ENCODE data around the gene MATN4. TPM values are rescaled to one million over a fixed set of nuclear protein-coding genes. Genes with fewer than 3 reads are reported as not detected.
A peak's percentile ranks its signal among the peaks of the same experiment; 100 is the strongest.

MATN4 gene
- total and polyA plus RNA-seq, 2 of the 13 experiments (the other 11 are each of a cell fraction or from before 2014, with no cell fraction given) = not detected

DNA sequence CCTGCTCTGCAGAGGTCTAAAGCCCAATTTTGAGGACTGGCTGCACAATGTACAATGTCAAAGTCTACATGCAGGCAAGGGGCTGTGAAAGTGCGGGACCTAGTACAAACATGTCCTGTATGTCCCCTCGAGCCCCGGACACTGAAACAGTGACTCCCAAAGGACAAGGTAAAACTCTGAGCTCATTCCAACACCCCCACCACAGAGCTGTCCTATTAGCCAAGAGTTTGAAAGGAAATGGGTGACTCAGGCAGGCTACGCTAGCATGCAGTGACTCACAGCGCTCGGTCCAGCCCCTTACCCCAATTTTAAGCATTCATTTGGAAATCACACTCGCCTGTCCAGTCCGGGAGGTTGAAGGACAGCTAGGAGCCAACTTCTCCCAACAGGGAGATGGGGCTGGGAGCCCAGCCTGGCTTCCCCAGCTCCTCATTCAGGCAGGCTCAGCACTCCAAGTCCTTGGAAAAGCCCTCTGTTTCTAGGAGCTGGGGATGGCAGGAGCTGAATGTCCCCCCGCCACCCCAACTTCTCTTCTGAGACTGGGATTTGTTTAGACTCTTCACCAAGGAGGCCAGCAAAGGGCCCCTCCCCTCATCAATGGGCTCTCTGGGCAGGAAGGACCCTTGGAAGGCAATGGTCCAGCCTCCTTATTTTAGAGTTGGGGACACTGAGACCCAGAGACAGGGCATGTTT is 36.2 kb upstream of the MATN4 start (continued):
- TF ChIP-seq U2AF2 (IDR thresholded peaks at IDR 0.05; ENCODE audit: low read depth, low read length) (0 out of 2 replicates have a peak, but pooled peaks have one; percentile 0), SMYD3 (CRISPR knock-in tag; IDR thresholded peaks at IDR 0.05) (peak; percentile 17; the same call in 1 of the 2 replicates), HDAC6 (IDR thresholded peaks at IDR 0.05; ENCODE audit: low read depth, low read length) (no peak), ZNF136 (CRISPR knock-in tag; IDR thresholded peaks at IDR 0.05; ENCODE audit: low read depth) (no peak), MAZ (IDR thresholded peaks at IDR 0.05; ENCODE audit: borderline replicate concordance, low read depth, low read length) (0 out of 2 replicates have a peak, but pooled peaks have one; percentile 45), MAZ (CRISPR knock-in tag; IDR thresholded peaks at IDR 0.05; ENCODE audit: low read depth) (peak; percentile 22; the same call in 1 of the 2 replicates), CBX5 (CRISPR knock-in tag; IDR thresholded peaks at IDR 0.05; ENCODE audit: borderline replicate concordance) (0 out of 2 replicates have a peak, but pooled peaks have one; percentile 4), RXRB (CRISPR knock-in tag; IDR thresholded peaks at IDR 0.05; ENCODE audit: borderline replicate concordance) (0 out of 2 replicates have a peak, but pooled peaks have one; percentile 4), BORCS8-MEF2B (CRISPR knock-in tag; IDR thresholded peaks at IDR 0.05) (0 out of 2 replicates have a peak, but pooled peaks have one; percentile 46), KLF12 (CRISPR knock-in tag; IDR thresholded peaks at IDR 0.05; ENCODE audit: borderline replicate concordance) (0 out of 2 replicates have a peak, but pooled peaks have one; percentile 29), TEAD3 (CRISPR knock-in tag; optimal IDR thresholded peaks at IDR 0.05; ENCODE audit: borderline replicate concordance) (peak; percentile 89), ZBTB3 (CRISPR knock-in tag; IDR thresholded peaks at IDR 0.05; ENCODE audit: borderline replicate concordance, low read depth) (no peak), POGZ (CRISPR knock-in tag; IDR thresholded peaks at IDR 0.05) (peak; percentile 19; the same call in 1 of the 2 replicates), PHF8 (CRISPR knock-in tag; IDR thresholded peaks at IDR 0.05) (no peak)
- TF ChIP-seq, protein P1, sequence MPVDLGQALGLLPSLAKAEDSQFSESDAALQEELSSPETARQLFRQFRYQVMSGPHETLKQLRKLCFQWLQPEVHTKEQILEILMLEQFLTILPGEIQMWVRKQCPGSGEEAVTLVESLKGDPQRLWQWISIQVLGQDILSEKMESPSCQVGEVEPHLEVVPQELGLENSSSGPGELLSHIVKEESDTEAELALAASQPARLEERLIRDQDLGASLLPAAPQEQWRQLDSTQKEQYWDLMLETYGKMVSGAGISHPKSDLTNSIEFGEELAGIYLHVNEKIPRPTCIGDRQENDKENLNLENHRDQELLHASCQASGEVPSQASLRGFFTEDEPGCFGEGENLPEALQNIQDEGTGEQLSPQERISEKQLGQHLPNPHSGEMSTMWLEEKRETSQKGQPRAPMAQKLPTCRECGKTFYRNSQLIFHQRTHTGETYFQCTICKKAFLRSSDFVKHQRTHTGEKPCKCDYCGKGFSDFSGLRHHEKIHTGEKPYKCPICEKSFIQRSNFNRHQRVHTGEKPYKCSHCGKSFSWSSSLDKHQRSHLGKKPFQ (CRISPR knock-in tag; IDR thresholded peaks at IDR 0.05; ENCODE audit: insufficient replicate concordance) = peak; percentile 89
- TF ChIP-seq, protein P2, sequence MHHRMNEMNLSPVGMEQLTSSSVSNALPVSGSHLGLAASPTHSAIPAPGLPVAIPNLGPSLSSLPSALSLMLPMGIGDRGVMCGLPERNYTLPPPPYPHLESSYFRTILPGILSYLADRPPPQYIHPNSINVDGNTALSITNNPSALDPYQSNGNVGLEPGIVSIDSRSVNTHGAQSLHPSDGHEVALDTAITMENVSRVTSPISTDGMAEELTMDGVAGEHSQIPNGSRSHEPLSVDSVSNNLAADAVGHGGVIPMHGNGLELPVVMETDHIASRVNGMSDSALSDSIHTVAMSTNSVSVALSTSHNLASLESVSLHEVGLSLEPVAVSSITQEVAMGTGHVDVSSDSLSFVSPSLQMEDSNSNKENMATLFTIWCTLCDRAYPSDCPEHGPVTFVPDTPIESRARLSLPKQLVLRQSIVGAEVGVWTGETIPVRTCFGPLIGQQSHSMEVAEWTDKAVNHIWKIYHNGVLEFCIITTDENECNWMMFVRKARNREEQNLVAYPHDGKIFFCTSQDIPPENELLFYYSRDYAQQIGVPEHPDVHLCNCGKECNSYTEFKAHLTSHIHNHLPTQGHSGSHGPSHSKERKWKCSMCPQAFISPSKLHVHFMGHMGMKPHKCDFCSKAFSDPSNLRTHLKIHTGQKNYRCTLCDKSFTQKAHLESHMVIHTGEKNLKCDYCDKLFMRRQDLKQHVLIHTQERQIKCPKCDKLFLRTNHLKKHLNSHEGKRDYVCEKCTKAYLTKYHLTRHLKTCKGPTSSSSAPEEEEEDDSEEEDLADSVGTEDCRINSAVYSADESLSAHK (CRISPR knock-in tag; IDR thresholded peaks at IDR 0.05; ENCODE audit: borderline replicate concordance) = 0 out of 2 replicates have a peak, but pooled peaks have one; percentile 15
- TF ChIP-seq, protein P3, sequence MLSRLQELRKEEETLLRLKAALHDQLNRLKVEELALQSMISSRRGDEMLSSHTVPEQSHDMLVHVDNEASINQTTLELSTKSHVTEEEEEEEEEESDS (CRISPR knock-in tag; IDR thresholded peaks at IDR 0.05; ENCODE audit: borderline replicate concordance) = 0 out of 2 replicates have a peak, but pooled peaks have one; percentile 44
- TF ChIP-seq, protein P4, sequence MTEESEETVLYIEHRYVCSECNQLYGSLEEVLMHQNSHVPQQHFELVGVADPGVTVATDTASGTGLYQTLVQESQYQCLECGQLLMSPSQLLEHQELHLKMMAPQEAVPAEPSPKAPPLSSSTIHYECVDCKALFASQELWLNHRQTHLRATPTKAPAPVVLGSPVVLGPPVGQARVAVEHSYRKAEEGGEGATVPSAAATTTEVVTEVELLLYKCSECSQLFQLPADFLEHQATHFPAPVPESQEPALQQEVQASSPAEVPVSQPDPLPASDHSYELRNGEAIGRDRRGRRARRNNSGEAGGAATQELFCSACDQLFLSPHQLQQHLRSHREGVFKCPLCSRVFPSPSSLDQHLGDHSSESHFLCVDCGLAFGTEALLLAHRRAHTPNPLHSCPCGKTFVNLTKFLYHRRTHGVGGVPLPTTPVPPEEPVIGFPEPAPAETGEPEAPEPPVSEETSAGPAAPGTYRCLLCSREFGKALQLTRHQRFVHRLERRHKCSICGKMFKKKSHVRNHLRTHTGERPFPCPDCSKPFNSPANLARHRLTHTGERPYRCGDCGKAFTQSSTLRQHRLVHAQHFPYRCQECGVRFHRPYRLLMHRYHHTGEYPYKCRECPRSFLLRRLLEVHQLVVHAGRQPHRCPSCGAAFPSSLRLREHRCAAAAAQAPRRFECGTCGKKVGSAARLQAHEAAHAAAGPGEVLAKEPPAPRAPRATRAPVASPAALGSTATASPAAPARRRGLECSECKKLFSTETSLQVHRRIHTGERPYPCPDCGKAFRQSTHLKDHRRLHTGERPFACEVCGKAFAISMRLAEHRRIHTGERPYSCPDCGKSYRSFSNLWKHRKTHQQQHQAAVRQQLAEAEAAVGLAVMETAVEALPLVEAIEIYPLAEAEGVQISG (CRISPR knock-in tag; IDR thresholded peaks at IDR 0.05) = peak; percentile 69
- TF ChIP-seq, protein P5, sequence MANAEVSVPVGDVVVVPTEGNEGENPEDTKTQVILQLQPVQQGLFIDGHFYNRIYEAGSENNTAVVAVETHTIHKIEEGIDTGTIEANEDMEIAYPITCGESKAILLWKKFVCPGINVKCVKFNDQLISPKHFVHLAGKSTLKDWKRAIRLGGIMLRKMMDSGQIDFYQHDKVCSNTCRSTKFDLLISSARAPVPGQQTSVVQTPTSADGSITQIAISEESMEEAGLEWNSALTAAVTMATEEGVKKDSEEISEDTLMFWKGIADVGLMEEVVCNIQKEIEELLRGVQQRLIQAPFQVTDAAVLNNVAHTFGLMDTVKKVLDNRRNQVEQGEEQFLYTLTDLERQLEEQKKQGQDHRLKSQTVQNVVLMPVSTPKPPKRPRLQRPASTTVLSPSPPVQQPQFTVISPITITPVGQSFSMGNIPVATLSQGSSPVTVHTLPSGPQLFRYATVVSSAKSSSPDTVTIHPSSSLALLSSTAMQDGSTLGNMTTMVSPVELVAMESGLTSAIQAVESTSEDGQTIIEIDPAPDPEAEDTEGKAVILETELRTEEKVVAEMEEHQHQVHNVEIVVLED (CRISPR knock-in tag; IDR thresholded peaks at IDR 0.05; ENCODE audit: borderline replicate concordance) = no peak; the same call in 1 of the 2 replicates
